DMS114 treated with DMSO at 0.1 percent for 48 hours (cell line): Measurements from ENCODE around the gene C9orf50.

Source experiments
- DNase-seq: peaks from one replicate; lab custom pipeline; 2025; ENCODE audit not compliant: unreplicated experiment; lab: John Stamatoyannopoulos, UW

Gene C9orf50

GRCh38 chr9:129611307-129611800, 9.5 kb downstream of the C9orf50 start:
- no peak for DNase-seq

- peak; percentile 29 for DNase-seq
Observed at GRCh38 chr9:129610473-129611306, 10.2 kb downstream of the C9orf50 start.

- DNase-seq, result no peak
Observed at GRCh38 chr9:129610213-129610472, 10.8 kb downstream of the C9orf50 start.

GRCh38 chr9:129609486-129610212, 11.3 kb downstream of the C9orf50 start:
- DNase-seq, result no peak

- no peak for DNase-seq
Observed at GRCh38 chr9:129608561-129609481, 12.1 kb downstream of the C9orf50 start.

- no peak for DNase-seq
Observed at GRCh38 chr9:129607027-129607387, 13.9 kb downstream of the C9orf50 start.

GRCh38 chr9:129606161-129607026, 14.5 kb downstream of the C9orf50 start:
- DNase-seq, result no peak

- no peak for DNase-seq
Observed at GRCh38 chr9:129604766-129605163, 16.1 kb downstream of the C9orf50 start.

GRCh38 chr9:129604056-129604765, 16.7 kb downstream of the C9orf50 start:
- no peak for DNase-seq

GRCh38 chr9:129602598-129603415, 18.1 kb downstream of the C9orf50 start:
- DNase-seq, result no peak

- DNase-seq, result no peak
Observed at GRCh38 chr9:129601082-129601674, 19.7 kb downstream of the C9orf50 start.

GRCh38 chr9:129598089-129598596, 22.8 kb downstream of the C9orf50 start:
- no peak for DNase-seq

- DNase-seq, result no peak
Observed at GRCh38 chr9:129597355-129598088, 23.4 kb downstream of the C9orf50 start.

- DNase-seq, result no peak
Observed at GRCh38 chr9:129596541-129597331, 24.2 kb downstream of the C9orf50 start.

- DNase-seq, result no peak
Observed at GRCh38 chr9:129595903-129596540, 24.9 kb downstream of the C9orf50 start.

GRCh38 chr9:129595311-129595741, 25.6 kb downstream of the C9orf50 start:
- no peak for DNase-seq
